NCI-H510A (cell line): Measurements from ENCODE around the gene USP6NL.

ENCODE experiments used
- DNase-seq: peaks from one replicate; lab custom pipeline; 2025; lab: John Stamatoyannopoulos, UW

USP6NL gene

DNA sequence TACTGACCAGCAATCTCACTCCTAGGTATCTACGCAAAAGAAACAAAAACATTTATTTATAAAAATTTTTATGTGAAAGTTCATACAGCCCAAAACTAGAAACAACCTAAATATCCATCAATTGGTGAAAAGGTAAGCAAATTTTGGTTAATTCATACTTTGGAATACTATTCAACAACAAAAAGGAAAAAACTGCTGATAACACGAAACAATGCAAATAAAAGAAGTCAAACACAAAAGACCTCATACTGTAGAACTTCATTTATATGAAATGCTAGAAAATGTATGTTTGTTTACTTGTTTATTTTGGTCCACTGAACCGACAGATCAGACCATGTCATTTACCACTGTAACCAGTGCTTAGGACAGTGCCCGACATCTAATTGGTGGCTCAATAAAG is 60.3 kb downstream of the USP6NL start:
- no peak for DNase-seq

DNA sequence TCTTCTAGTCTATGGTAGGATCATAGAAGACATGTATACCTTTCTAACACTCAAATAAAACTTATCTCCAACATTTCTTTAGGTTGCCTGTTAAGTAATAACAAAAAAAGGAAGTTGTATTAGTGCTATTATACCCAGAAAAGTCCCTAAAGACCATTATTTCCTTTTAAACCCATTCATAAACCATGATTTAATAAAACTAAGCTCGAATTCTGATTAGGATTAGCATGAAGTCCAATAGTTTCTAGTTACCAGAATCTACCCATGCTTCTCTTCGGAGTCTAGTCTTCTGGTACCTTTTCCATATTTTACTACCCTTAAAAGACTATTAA is 62.7 kb downstream of the USP6NL start:
- no peak for DNase-seq

DNA sequence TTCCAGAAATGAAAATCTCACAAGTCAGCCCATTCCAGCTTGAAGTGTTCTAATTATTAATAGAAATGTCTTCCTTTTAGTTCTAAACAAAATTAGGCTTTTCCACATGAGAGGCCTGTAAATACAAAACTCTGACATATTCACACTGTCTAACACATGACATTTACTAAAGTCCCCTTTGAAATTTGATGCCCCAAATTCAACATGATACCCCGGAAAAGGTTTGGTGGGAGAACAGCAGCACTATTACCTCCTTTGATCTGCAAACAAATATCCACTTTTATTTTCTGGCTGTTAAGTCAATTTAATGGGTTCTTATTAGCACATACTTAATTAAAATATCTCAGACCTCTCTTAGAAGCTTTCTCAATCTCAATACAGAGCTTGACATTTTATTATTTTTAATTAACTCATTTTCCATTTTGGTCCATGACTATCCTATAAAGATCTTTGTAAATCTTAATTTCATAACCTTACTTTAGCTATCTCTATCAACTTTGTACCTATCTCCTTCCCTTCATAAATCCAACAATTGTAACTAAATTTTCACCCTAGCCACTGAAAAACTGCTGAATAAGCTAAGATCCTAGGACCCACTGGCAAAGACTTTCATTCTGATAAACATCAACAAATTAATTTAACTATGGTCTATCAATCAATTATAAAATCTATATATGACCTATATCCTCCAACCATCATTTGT is 63.2 kb downstream of the USP6NL start:
- no peak for DNase-seq

DNA sequence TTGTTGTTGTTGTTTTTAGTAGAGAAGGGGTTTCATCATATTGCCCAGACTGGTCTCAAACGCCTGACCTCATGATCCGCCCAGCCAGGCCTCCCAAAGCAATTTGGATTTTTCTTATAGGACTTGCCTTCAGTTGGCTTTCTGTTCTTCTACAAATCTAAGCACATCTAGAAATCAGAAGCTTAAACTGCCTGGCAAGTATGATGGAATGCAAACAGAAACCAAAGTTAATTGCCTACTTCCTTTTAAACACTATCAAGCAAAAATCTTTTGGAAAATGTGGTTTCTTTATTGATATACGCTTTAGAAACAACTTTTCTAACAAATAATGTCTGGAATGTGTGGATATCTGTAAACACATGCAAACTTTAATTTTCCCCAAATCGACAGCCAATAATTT is 64.9 kb downstream of the USP6NL start:
- no peak for DNase-seq

DNA sequence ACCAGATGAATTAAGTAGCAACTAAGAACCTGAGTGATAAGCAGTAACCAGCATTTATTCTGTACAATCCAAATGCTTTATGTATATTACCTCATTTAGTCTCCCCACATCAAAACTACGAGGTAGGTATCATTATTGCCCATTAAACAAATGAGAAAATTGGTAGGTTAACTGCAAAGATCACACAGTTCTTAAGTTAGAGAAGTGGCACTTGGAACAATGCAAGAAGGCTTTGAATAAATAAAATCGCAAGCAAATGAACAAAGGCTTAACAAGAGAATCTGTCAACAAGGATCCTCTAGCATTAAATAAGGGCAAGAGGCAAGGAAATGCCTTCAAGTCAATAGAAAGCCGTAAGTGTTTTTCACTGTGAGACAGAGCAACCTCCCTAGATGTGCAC is 70.2 kb downstream of the USP6NL start:
- no peak for DNase-seq

DNA sequence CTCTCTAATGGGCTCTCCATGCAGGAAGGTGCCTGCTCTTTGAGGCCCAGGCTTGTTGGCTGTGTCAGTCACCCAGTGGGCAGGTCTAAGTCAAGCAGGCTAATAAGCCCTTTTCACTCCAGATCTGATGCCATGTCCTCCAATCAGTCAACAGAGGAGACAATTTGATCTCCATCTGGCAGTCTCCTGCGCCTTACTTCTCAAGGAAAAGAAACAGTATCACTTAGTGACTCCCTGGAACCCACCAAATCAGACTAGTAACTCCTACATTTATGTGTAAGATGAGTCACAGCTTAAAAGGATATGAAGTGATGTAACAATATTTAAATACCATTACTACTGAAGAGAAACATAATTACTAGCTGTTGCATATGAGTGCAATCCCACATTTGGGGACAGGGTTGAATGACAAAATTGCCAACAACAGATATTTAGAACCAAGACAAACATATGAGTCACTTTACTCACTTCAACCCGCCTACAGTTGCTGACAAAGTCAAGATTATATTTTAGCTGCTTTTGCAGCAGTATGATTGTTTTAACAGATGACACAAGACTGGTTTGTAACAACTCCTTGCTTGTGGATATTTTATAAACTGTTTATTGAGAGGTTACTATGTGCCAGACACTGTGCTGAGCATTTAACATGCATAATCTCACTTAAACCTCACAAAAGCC is 72.1 kb downstream of the USP6NL start:
- no peak for DNase-seq

DNA sequence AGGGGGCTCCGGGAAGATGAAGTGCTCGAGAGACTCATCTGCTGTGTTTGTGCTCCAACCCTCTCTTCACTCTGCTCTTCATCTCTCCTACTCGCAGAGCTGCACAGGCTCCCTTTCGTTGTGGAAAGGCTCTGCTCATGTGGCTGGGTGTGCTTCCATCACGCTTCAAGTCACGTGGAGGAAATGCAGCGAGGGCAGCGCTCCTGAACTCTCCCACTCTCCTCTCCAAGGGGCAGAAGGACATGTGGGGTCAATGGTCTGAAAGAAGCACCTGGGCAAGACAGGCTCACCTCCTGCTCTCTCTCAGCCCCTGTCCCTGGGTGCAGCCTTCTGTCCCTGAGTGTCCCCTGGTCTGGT is 72.6 kb downstream of the USP6NL start:
- DNase-seq, result peak; percentile 6

DNA sequence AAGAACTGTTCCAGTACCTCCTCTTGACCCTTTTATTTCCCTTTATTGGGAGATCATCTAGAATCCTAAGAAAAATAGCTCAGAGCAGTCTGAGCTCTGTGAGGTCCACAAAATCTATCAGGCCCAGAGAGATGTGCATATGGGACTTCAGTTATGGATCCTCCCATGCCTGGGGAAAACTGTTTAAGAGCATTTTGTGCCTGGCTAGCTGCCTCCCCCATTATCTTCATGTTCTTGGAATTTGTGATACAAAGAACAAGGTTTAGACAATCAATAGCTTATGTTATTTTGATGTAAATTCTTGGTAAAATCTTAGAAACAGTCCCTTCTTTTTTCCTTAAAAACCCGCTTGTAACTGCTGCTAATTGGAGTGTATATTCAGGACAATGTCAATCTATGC is 75.2 kb downstream of the USP6NL start:
- DNase-seq, result no peak

DNA sequence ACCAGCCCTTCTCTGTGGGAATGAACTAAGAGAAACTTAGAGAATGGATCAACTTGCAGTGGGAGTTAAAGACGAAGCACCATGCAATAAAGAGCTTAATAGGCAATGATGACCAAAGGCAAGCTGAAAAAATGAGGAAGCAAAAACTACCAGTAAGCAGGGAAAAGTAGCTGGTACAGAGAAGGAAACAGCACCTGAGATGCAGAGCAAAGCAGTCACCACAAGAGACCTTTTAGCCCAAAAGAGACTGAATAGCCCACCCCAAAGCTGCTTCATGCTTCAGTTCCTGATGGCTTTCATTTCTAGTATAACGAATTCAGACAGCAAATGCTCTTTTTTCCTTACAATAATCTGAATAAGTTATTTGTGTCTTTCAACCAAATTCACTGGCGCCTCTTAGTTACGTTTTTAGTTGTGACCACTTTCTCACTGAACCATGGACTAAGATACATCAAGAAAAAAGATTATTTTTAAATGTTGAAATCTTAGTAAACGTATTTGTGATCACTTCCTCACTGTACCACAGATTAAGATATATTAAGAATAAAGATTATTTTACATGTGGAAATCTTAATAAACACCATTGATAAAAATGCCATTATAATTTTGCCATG is 76.0 kb downstream of the USP6NL start:
- DNase-seq, result no peak

DNA sequence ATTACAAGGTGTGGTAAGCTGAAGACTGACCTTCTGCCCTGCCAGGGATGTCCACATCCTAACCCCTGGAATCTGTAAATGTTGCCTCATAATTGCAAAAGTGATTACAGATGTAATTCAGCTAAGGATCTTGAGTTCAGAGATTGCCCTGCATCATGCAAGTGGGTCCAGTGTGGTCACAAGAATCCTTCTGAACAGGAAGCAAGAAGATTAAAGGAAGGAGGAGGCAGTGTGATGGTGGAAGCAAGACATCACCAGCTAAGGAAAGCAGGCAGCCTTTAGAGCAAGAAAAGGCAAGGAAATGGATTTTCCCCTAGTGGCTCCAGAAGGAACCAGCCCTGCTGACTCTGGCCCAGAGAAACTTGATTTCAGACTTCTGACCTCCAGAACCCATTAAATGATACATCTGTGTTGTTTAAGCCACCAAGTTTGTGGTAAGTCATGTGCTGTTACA is 78.1 kb downstream of the USP6NL start:
- DNase-seq, result no peak

DNA sequence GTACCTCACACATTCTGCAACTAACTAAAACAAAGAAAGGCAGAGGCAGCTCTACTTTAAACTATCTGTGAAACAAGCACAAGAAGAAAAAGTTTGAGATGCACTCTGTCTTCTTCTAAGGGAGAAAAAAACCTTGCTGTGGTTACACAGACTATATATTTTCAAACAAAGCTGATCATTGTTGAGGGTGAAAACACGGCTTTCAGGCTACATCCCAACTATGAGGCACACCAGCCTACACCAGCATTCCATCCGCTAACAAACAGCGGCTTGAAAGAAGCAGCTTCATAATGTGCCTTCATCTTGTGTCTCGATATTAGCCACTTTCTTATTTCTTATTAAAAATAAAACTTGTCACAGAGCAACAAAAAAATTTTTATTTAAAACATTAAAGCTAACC is 79.1 kb downstream of the USP6NL start:
- no peak for DNase-seq

DNA sequence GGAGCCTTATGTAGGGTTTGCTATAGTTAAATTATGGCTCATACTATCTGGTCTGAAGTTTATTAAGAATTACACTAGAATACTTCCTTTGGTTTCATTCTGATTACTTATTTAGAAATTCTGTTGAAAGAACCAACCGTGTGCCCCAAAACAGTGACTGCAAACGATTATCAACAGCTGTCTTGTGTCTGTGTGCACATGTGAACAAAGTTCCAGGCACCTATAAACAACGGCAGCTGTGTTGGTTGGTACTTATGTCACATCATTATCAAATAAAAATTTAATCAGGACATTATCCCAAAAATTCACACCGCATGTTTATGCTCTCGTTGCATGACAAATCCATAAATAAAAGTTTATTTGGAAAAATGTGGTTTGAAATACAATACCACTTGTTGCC is 80.6 kb downstream of the USP6NL start:
- DNase-seq, result no peak

DNA sequence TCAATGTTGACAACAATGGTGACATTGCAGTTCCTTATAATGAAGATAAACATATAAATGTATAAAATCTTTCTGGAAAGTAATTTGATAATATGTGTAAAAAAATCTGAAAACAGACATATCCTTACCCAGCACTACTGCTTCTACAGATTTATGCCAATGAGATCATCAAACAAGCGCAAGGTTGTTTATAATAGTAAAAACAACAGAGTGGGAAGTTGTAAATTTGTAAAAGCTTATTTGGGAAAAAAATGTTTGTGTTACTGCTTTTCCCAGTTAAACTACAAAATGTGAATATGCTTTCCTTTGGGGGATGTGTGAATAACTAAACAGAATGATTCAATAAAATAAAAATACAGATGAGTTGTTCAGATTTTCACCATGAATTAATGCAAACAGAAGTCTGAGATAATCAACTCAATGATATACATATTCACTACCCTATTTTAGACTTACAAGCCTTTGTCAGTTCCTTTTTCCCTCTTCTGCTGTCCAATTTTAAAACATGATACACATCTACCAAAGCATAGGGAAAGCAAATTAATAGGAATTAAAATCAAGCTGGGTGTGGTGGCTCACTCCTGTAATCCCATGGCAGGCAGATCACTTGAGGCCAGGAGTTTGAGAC is 82.1 kb downstream of the USP6NL start:
- DNase-seq, result no peak

DNA sequence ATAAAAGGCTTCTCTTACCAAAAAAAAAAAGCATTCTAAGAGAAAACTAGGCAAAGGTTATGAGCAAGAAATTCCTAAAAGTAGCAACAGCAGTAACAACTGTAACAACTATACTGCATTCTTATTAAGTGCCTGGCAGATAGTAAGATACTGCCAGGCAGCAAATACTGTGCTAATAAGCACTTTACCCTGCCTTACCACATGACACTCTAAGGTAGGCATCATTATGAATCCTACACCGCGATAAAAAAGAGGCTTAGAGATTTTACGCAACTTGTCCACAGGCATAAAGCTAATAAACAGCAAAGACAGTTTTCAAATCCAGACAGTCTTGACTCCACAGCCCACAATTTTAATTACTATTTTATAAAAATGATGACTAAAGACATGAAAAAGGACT is 83.2 kb downstream of the USP6NL start:
- DNase-seq, result no peak

DNA sequence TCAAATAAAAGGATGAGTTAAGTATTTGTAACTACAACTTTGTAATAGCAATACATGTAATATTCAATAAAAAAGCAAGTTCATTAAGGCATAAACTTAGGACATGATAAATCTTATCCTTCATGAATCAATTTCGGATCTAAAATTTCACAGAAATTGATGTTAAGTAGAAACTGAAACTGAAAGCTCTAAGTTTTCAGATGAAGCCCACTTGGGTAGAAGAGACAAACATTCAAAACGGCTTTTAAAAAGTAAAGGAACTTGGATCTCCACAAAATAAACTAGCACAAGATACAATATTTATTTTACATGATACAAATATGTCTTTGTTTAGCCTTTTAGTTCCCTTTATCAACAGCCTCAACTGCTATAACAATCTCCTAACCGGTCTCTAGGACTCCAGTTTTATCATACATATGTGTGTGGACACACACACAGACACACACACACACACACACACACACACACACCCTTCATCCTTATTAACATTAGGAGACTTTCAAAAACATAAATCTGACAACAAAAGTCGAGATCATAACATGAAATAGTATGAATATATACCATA is 83.7 kb downstream of the USP6NL start:
- DNase-seq, result no peak

DNA sequence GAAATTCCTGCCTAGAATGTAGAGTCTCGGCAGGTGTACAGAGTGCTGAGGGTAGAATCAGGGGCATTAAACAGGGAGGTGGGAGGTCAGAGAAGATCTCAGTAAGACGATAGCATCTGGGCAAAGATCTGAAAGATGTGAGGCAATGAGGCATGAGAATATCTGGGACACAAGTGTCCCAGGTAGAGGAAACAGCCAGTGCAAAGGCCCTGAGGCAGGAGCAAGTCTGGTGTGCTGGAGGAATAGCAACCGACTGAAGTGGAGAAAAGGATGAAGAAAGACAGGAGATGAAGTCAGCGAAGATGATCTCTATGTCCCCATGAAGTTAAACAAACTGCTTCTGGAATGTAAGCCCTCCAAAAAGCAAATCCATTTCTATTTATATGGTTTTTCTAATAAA is 84.4 kb downstream of the USP6NL start:
- no peak for DNase-seq

DNA sequence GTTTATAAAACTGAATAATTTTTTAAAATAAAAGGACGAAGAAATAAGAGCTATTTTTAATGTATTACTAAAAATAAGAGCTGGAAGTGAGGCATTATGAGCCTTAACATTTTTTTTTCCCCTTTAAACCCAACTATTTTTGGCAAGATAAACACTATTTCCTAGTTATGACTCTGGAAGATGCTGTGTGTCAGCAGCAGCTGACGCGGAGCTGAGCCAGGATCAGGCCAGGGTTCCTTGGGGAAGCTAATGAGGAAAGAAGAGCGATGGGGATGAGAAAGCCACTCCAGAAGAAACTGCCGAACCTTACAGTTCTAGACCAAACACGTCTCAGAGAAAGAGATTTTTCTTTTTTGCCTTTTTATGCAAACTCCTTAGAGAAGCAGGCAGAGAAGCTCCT is 85.9 kb downstream of the USP6NL start:
- DNase-seq, result no peak

DNA sequence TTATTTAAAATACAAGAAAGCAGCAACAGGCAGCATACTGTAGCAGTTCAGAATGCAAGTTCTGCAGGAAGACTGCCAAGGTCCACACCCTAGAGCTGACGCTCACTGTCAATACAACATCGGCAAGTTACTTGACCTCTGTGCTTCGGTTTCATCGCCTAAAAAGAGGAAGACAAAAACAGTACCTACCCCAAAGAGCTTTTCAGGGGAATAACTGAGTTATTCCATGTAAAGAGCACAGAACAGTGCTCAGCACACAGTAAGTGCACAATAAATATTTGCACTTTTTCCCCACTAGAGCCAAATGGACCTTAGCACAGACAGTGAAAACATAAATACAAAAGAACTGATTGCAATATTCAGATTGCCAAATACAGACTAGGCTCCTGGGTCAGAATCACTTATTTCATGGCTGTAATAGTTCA is 88.6 kb downstream of the USP6NL start:
- no peak for DNase-seq

DNA sequence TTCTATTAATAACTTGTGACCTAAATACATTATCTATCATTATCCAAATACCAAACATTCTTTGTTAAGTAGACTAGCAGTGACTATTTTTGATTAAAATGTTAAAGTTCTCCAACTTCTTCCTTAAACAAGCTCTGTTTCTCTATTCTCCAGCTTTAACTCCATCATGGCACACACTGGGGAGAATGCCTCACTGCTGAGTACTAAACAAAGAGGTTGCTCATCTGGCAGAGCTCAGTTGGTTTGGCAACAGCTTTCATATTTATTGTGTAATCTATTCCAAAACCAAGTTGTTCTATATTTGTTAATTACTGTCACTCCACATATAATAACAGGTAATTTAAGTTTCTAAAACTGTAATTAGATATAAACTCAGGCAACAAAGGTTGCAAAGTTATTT is 89.6 kb downstream of the USP6NL start:
- DNase-seq, result no peak

DNA sequence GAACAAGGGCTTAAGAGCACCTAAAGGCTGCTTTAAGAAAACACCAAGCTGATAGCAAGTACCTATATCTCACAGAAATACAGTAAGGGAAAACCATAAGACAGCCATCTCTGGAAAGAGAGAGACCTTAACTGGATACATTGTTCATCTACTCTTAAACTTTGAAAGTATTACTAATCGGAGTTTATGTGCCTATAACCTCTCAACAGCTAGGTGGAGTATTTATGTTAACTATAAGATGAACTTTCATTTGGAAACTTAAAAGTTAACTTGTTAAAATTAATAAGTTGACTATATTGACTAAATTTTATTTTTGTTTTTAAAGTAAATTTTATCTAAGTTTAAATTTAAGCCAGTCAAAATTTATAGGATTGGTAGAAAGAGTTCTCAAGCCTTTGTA is 90.6 kb downstream of the USP6NL start:
- DNase-seq, result no peak

DNA sequence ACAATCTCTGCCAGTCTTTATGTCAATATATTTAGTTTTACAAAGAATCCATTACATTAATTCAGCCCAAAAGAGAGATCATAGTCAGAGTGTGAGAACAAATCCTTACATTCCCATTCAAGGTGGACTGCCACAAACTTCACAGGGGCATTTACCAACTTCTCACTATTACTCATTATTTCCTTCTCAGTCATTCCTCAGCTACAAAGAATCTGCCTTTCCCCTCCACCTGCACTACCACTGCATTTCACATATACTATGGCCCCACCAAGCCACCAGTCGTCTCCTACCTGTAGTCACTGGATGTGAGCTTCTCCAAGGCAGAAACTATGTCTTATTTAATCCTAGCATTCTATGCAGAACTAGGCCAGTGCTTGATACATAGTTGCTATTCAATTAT is 94.3 kb downstream of the USP6NL start:
- DNase-seq, result no peak

DNA sequence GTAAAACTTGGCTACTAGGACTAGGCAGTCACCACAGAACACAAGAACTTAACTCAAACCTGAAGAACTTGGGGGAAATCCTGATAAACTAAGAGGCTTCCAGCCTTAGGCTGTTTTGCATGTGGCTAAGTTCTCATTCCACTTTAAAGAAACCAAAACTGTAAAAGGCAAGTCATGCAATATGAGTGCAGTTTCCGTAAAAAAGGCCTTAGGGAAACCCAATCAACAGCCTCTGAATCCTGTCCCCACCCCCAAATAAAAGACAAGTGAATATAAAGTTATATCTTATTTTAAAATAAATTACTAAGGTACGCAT is 95.1 kb downstream of the USP6NL start:
- DNase-seq, result no peak
